Esophagus mucosa (tissue), 1 donor: ENCODE results near the gene MMAB. TPM values are rescaled to one million over a fixed set of nuclear protein-coding genes. Genes with fewer than 3 reads are reported as not detected.

Experiments
- ATAC-seq: fragments of 200-7000 bp; cut with Tn5 transposase; one replicate; pipeline ENCODE4 v1.9.1; 2020
- total RNA-seq: library from RNA; stranded (reverse); gene quantifications from one replicate; pipeline ENCODE4 v1.2.4, GENCODE V29; 2023
- donor health status: DM: yes; HTN: yes; CAD: no.

Gene MMAB
- total RNA-seq, 1 donor from 2014 or later = 74.2 TPM

- no peak for ATAC-seq
Observed at GRCh38 chr12:109557805-109558204, 15.5 kb downstream of the MMAB start.

- peak; percentile 86 for ATAC-seq
Observed at GRCh38 chr12:109557200-109557599, 16.1 kb downstream of the MMAB start.

- ATAC-seq = no peak
Observed at GRCh38 chr12:109555431-109556315, 17.6 kb downstream of the MMAB start.

GRCh38 chr12:109554761-109555160 lies 18.5 kb downstream of the MMAB start:
- no peak for ATAC-seq

GRCh38 chr12:109553906-109554500 lies 19.3 kb downstream of the MMAB start:
- no peak for ATAC-seq

GRCh38 chr12:109553483-109553882 lies 19.8 kb downstream of the MMAB start:
- no peak for ATAC-seq

- ATAC-seq = no peak
Observed at GRCh38 chr12:109552971-109553370, 20.3 kb downstream of the MMAB start.

GRCh38 chr12:109551108-109551507 lies 22.2 kb downstream of the MMAB start:
- no peak for ATAC-seq

GRCh38 chr12:109550281-109550680 lies 23.0 kb downstream of the MMAB start:
- no peak for ATAC-seq

GRCh38 chr12:109549613-109550270 lies 23.6 kb downstream of the MMAB start:
- ATAC-seq = no peak

- no peak for ATAC-seq
Observed at GRCh38 chr12:109548258-109548657, 25.0 kb downstream of the MMAB start.

- no peak for ATAC-seq
Observed at GRCh38 chr12:109547286-109547685, 26.0 kb downstream of the MMAB start.

- peak; percentile 12 for ATAC-seq
Observed at GRCh38 chr12:109545826-109546225, 27.5 kb downstream of the MMAB start.

- ATAC-seq = peak; percentile 41
Observed at GRCh38 chr12:109544955-109545531, 28.3 kb downstream of the MMAB start.

GRCh38 chr12:109542876-109543275 lies 30.4 kb downstream of the MMAB start:
- no peak for ATAC-seq

GRCh38 chr12:109542014-109542413 lies 31.3 kb downstream of the MMAB start:
- peak; percentile 48 for ATAC-seq

GRCh38 chr12:109541413-109541726 lies 31.9 kb downstream of the MMAB start:
- ATAC-seq = no peak

GRCh38 chr12:109540526-109541412 lies 32.5 kb downstream of the MMAB start:
- no peak for ATAC-seq

GRCh38 chr12:109539508-109539907 lies 33.8 kb downstream of the MMAB start:
- no peak for ATAC-seq

- no peak for ATAC-seq
Observed at GRCh38 chr12:109538191-109538863, 35.0 kb downstream of the MMAB start.

GRCh38 chr12:109537136-109537535 lies 36.2 kb downstream of the MMAB start:
- no peak for ATAC-seq

- no peak for ATAC-seq
Observed at GRCh38 chr12:109535863-109536250, 37.4 kb downstream of the MMAB start.
